ENCODE data around the gene MAIP1. TPM values are rescaled to one million over a fixed set of nuclear protein-coding genes. Genes with fewer than 3 reads are reported as not detected.

Gene MAIP1
- total RNA-seq, 1 experiment from 2014 or later, result 29.3 TPM

- TF ChIP-seq AFF4 (CRISPR knock-in tag; IDR thresholded peaks at IDR 0.05; ENCODE audit: borderline replicate concordance) (no peak), JUN (CRISPR knock-in tag; IDR thresholded peaks at IDR 0.05) (no peak)
These were observed 21.9 kb upstream of the MAIP1 start (continued) for GRCh38 chr2:199933466-199933865.

GRCh38 chr2:199936554-199936953, 18.8 kb upstream of the MAIP1 start:
- H3K27ac Mint-ChIP-seq, result no peak overlapping the region
- ChIA-PET POLR2A (no interaction called here), CTCF (no interaction called here)
- ATAC-seq, result no peak
- no peak for TF ChIP-seq AR (CRISPR knock-in tag; IDR thresholded peaks at IDR 0.05)
- no peak for TF ChIP-seq ZNF232 (CRISPR knock-in tag; IDR thresholded peaks at IDR 0.05)
- TF ChIP-seq USF2 (CRISPR knock-in tag; IDR thresholded peaks at IDR 0.05), result no peak
- no peak for TF ChIP-seq PRRX2 (CRISPR knock-in tag; IDR thresholded peaks at IDR 0.05)
- TF ChIP-seq HMGXB4 (CRISPR knock-in tag; IDR thresholded peaks at IDR 0.05), result no peak
- TF ChIP-seq ZNF532 (CRISPR knock-in tag; IDR thresholded peaks at IDR 0.05; ENCODE audit: borderline replicate concordance), result no peak
- no peak for TF ChIP-seq NFYB (CRISPR knock-in tag; conservative IDR thresholded peaks at IDR 0.05; ENCODE audit: low read depth)
- TF ChIP-seq ATF3 (CRISPR knock-in tag; conservative IDR thresholded peaks at IDR 0.05), result no peak
- TF ChIP-seq TCF7 (CRISPR knock-in tag; IDR thresholded peaks at IDR 0.05; ENCODE audit: low read depth), result no peak
- H3K27me3 Mint-ChIP-seq (ENCODE audit: low read depth), result no peaks in the 10 kb centered on the region
- H3K36me3 Mint-ChIP-seq, result peaks cover 43% of the 10 kb centered on the region
- no peak overlapping the region for H3K4me3 Mint-ChIP-seq
- no peaks in the 10 kb centered on the region for H3K9me3 Mint-ChIP-seq
- no peaks in the 10 kb centered on the region for H3K4me1 Mint-ChIP-seq
- no peak for DNase-seq (ENCODE audit: low spot score)

Data from WTC11 (cell line).